Measurements from ENCODE around the gene ERAL1.

The ERAL1 gene

GRCh38 chr17:28907709-28908475, 53.1 kb downstream of the ERAL1 start:
- DNase-seq = peak in 1 of 42 donors; percentile 18
- intact Hi-C loops (cut with DNase I) = loop anchor here (10.0 kb wide), 1 partner anchor 183 kb away; the partner anchor contains the start of genes NEK8 and TLCD1

GRCh38 chr17:28908640-28909167, 53.9 kb downstream of the ERAL1 start:
- intact Hi-C loops (cut with DNase I) = loop anchor here (10.0 kb wide), 1 partner anchor 184 kb away; the partner anchor contains the start of genes NEK8 and TLCD1
- peak in 1 of 42 donors; percentile 29 for DNase-seq

- intact Hi-C loops (cut with DNase I) = loop anchor here (10.0 kb wide), 1 partner anchor 146 kb away; no protein-coding TSS in a partner anchor
- no peak for DNase-seq
Measured at GRCh38 chr17:28910534-28910933, 55.7 kb downstream of the ERAL1 start.

Measured in head of caudate nucleus (tissue), 42 donors.